ENCODE measurements around the gene EFCAB12.

DNA sequence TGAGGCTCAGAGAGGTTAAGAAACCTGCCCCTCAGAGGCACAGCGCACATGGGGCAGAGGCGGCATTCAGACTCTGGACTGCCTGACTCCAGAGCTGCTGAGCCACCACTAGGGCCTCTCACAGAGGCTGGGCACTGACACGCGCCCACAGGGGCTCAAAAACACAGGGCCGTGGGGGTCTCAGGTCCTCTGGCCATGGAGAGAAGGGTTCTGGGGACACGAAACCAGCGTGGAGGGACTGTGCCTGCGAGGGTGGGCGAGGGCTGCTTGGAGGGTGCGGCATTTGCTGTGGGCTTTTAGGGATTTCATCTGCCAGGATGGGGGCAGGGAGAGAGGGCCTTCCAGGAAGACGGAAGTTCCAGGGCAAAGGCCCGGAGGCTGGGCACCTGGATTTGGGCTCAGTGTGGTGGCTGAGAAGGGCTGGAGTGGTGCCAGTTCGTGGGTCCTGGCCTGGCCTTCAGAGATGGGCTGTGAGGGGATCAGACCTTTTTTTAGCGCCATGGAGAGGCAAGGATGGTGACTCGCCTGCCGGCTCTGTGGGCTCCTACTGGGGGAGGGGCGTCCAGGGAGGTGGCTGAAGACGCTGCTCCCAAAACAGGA lies 69.6 kb downstream of the EFCAB12 start:
- TF ChIP-seq EZH2 (IDR thresholded peaks at IDR 0.05; ENCODE audit: borderline replicate concordance) (no peak), EZH2phosphoT487 (IDR thresholded peaks at IDR 0.05; ENCODE audit: low read depth, severe bottlenecking, unreplicated experiment) (no peak)
- TF ChIP-seq, protein P1, sequence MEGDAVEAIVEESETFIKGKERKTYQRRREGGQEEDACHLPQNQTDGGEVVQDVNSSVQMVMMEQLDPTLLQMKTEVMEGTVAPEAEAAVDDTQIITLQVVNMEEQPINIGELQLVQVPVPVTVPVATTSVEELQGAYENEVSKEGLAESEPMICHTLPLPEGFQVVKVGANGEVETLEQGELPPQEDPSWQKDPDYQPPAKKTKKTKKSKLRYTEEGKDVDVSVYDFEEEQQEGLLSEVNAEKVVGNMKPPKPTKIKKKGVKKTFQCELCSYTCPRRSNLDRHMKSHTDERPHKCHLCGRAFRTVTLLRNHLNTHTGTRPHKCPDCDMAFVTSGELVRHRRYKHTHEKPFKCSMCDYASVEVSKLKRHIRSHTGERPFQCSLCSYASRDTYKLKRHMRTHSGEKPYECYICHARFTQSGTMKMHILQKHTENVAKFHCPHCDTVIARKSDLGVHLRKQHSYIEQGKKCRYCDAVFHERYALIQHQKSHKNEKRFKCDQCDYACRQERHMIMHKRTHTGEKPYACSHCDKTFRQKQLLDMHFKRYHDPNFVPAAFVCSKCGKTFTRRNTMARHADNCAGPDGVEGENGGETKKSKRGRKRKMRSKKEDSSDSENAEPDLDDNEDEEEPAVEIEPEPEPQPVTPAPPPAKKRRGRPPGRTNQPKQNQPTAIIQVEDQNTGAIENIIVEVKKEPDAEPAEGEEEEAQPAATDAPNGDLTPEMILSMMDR (IDR thresholded peaks at IDR 0.05; ENCODE audit: poor library complexity): no peak
